Measurements from ENCODE around the gene TRMT112.
"Not testable (repeated sequence)": the region's sequence is repeated elsewhere in the genome, so short reads cannot be mapped to it uniquely, and the experiment has no call there.

- not testable (repeated sequence) for TF ChIP-seq POLR2AphosphoS5, CTCF, POLR2A (IDR thresholded peaks at IDR 0.05)
These were observed 1.5 kb downstream of the TRMT112 start for GRCh38 chr11:64315667-64316526.

Measured in stomach (tissue), 4 donors.